Left ventricle myocardium inferior (tissue), 1 donor: ENCODE data around the gene DNMT1. TPM values are rescaled to one million over a fixed set of nuclear protein-coding genes. Genes with fewer than 3 reads are reported as not detected.

Experiments used
- DNase-seq: peaks from one replicate; pipeline ENCODE4 v3.0.0-alpha.2; 2020
- H3K27ac ChIP-seq: fragments of 200-600 bp; replicated peaks from 2 replicates; pipeline ENCODE4 v1.8.0; 2021
- H3K27me3 ChIP-seq: fragments of 200-600 bp; 2 replicates; pipeline ENCODE4 v1.8.0; 2021; ENCODE audit warnings: low read depth
- H3K36me3 ChIP-seq: fragments of 200-600 bp; 2 replicates; pipeline ENCODE4 v1.8.0; 2021
- H3K4me1 ChIP-seq: fragments of 200-600 bp; 2 replicates; pipeline ENCODE4 v1.8.0; 2021
- H3K4me3 ChIP-seq: fragments of 200-600 bp; 2 replicates; pipeline ENCODE4 v1.8.0; 2021; ENCODE audit warnings: mild to moderate bottlenecking, moderate library complexity
- H3K9me3 ChIP-seq: fragments of 200-600 bp; replicated peaks from 2 replicates; pipeline ENCODE4 v1.8.0; 2021
- intact Hi-C: fragments of 100-400 bp; cut with micrococcal nuclease; formaldehyde crosslinking; loops from one replicate; pipeline ENCODE4 v1.11.0; 2022
- total RNA-seq: library from RNA; stranded (reverse); fragmentation: NEBNext Ultra II Directional; extraction: Animal tissue kit (Norgen Biotek cat#: 25700); gene quantifications from one replicate; pipeline ENCODE4 v1.2.1, GENCODE V29; 2021
- TF ChIP-seq, protein P1 (sequence below): fragments of 200-600 bp; IDR thresholded peaks from 2 replicates; pipeline ENCODE4 v1.8.0; 2021; ENCODE audit warnings: antibody characterized with exemption, mild to moderate bottlenecking, borderline replicate concordance
- donor health status: DM: no; HTN: yes; CAD: no; lungs with severe emphysema.

Gene DNMT1
- total RNA-seq, 1 donor from 2014 or later = 23.9 TPM

DNA sequence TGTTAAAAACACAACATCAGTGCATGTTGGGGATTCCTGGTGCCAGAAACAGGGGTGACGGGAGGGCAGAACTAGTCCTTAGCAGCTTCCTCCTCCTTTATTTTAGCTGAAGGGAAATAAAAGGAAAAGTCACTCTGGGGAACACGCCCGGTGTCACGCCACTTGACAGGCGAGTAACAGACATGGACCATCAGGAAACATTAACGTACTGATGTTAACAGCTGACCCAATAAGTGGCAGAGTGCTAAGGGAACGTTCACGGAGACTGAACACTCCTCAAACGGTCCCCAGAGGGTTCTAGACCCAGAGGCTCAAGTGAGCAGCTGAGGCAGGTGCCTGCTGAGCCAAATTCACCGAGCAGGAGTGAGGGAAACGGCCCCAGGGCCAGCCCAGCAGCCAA, 61.2 kb downstream of the DNMT1 start:
- no peaks in the 10 kb centered on the region for H3K4me1 ChIP-seq
- TF ChIP-seq, protein P1, sequence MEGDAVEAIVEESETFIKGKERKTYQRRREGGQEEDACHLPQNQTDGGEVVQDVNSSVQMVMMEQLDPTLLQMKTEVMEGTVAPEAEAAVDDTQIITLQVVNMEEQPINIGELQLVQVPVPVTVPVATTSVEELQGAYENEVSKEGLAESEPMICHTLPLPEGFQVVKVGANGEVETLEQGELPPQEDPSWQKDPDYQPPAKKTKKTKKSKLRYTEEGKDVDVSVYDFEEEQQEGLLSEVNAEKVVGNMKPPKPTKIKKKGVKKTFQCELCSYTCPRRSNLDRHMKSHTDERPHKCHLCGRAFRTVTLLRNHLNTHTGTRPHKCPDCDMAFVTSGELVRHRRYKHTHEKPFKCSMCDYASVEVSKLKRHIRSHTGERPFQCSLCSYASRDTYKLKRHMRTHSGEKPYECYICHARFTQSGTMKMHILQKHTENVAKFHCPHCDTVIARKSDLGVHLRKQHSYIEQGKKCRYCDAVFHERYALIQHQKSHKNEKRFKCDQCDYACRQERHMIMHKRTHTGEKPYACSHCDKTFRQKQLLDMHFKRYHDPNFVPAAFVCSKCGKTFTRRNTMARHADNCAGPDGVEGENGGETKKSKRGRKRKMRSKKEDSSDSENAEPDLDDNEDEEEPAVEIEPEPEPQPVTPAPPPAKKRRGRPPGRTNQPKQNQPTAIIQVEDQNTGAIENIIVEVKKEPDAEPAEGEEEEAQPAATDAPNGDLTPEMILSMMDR = no peak
- H3K27me3 ChIP-seq = no peaks in the 10 kb centered on the region
- H3K9me3 ChIP-seq = no peaks in the 10 kb centered on the region
- H3K4me3 ChIP-seq = no peak overlapping the region
- peaks cover 87% of the 10 kb centered on the region for H3K36me3 ChIP-seq
- H3K27ac ChIP-seq = no peak overlapping the region
- no peak for DNase-seq
- intact Hi-C loops = no loop called here

- Histone ChIP-seq H3K27ac (no peak overlapping the region), H3K9me3 (no peaks in the 10 kb centered on the region), H3K4me3 (no peak overlapping the region), H3K4me1 (no peaks in the 10 kb centered on the region), H3K36me3 (peaks cover 80% of the 10 kb centered on the region), H3K27me3 (no peaks in the 10 kb centered on the region)
- TF ChIP-seq, protein P1 = no peak
- no peak for DNase-seq
- intact Hi-C loops = no loop called here
These were observed 61.8 kb downstream of the DNMT1 start for GRCh38 chr19:10132905-10133304.

DNA sequence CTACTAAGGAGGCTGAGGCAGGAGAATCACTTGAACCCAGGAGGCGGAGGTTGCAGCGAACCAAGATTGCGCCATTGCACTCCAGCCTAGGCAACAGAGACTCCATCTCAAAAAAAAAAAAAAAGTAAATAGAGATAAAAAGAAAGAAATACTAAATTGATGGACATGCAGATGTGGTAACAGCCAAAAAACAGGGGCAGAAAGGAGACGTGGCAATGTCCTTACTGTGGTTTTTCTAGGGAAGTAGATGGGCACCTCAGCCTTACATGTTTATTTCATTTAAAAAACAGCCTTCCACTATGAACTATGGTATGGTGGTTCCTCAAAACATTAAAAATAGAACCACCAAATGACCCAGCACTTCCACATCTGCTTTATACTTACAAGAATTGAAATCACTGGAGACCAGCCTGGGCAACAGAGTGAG, 68.5 kb downstream of the DNMT1 start:
- H3K27me3 ChIP-seq = no peaks in the 10 kb centered on the region
- H3K27ac ChIP-seq = no peak overlapping the region
- TF ChIP-seq, protein P1 = no peak
- peaks cover 21% of the 10 kb centered on the region for H3K36me3 ChIP-seq
- H3K9me3 ChIP-seq = peaks cover 4% of the 10 kb centered on the region
- no peak overlapping the region for H3K4me3 ChIP-seq
- no peaks in the 10 kb centered on the region for H3K4me1 ChIP-seq
- intact Hi-C loops = no loop called here
- no peak for DNase-seq

GRCh38 chr19:10124429-10124828, 70.3 kb downstream of the DNMT1 start:
- Histone ChIP-seq H3K9me3 (peaks cover 4% of the 10 kb centered on the region), H3K4me1 (peaks cover 9% of the 10 kb centered on the region), H3K4me3 (no peak overlapping the region), H3K36me3 (peaks cover 7% of the 10 kb centered on the region), H3K27me3 (no peaks in the 10 kb centered on the region), H3K27ac (no peak overlapping the region)
- no peak for DNase-seq
- intact Hi-C loops = no loop called here
- TF ChIP-seq, protein P1 = no peak

- TF ChIP-seq, protein P1 = no peak
- H3K27ac ChIP-seq = no peak overlapping the region
- peaks cover 4% of the 10 kb centered on the region for H3K9me3 ChIP-seq
- H3K4me3 ChIP-seq = no peak overlapping the region
- peaks cover 24% of the 10 kb centered on the region for H3K4me1 ChIP-seq
- no peak for DNase-seq
- no peaks in the 10 kb centered on the region for H3K27me3 ChIP-seq
- intact Hi-C loops = no loop called here
- peaks cover 22% of the 10 kb centered on the region for H3K36me3 ChIP-seq
These were observed 72.7 kb downstream of the DNMT1 start for GRCh38 chr19:10122045-10122444.
